ENCODE results near the gene TRIM4. TPM values are rescaled to one million over a fixed set of nuclear protein-coding genes. Genes with fewer than 3 reads are reported as not detected.
"Not testable (repeated sequence)": the region's sequence is repeated elsewhere in the genome, so short reads cannot be mapped to it uniquely, and the experiment has no call there.

TRIM4 gene
- total and polyA plus RNA-seq, 10 donors: 14.3 to 58.5 (median 36.1) TPM

GRCh38 chr7:99893280-99893679, 26.1 kb downstream of the TRIM4 start:
- peaks cover 0 to 10% (median 4%) of the 10 kb centered on the region in 8 donors for H3K9me3 ChIP-seq
- peaks cover 0 to 7% (median 0%) of the 10 kb centered on the region in 6 donors for H3K4me1 ChIP-seq
- intact Hi-C loops (cut with DNase I; ENCODE audit: low total_unique reads): no loop called here
- WGBS, 5 donors: 59 to 76% (median 65%) methylated on average over 5 of the region's 5 CpGs
- H3K27ac ChIP-seq: no peak overlapping the region
- TF ChIP-seq POLR2A (IDR thresholded peaks at IDR 0.05): no peak
- TF ChIP-seq POLR2AphosphoS5 (IDR thresholded peaks at IDR 0.05): no peak
- no peak for TF ChIP-seq CTCF (IDR thresholded peaks at IDR 0.05 in 8 of 11, conservative IDR thresholded peaks at IDR 0.05 in 3 of 11)
- H3K4me3 ChIP-seq: no peak overlapping the region
- no peak for DNase-seq
- peaks cover 0 to 58% (median 29%) of the 10 kb centered on the region in 6 donors for H3K36me3 ChIP-seq
- H3K27me3 ChIP-seq (replicated peaks in 1 of 7): no peaks in the 10 kb centered on the region

GRCh38 chr7:99890348-99890747, 29.0 kb downstream of the TRIM4 start:
- H3K4me1 ChIP-seq; intact Hi-C loops (cut with DNase I; ENCODE audit: low total_unique reads); DNase-seq; H3K27ac ChIP-seq; H3K4me3 ChIP-seq; H3K27me3 ChIP-seq (replicated peaks in 1 of 7): not testable (repeated sequence)
- Histone ChIP-seq H3K36me3 (peaks cover 0 to 46% (median 28%) of the 10 kb centered on the region in 6 donors), H3K9me3 (peaks cover 0 to 10% (median 4%) of the 10 kb centered on the region in 8 donors)
- 93 to 99% (median 97%) methylated on average over 2 of the region's 2 CpGs for WGBS, 5 donors

- 85 to 100% (median 90%) methylated on average over 2 to 23 of the region's 29 CpGs for whole genome bisulfite sequencing, 5 donors
- H3K4me3 ChIP-seq; H3K4me1 ChIP-seq; DNase-seq; H3K27me3 ChIP-seq (replicated peaks in 1 of 7); H3K27ac ChIP-seq; intact Hi-C loops (cut with DNase I; ENCODE audit: low total_unique reads): not testable (repeated sequence)
- Histone ChIP-seq H3K36me3 (peaks cover 0 to 45% (median 28%) of the 10 kb centered on the region in 6 donors), H3K9me3 (peaks cover 0 to 10% (median 4%) of the 10 kb centered on the region in 8 donors)
Measured at GRCh38 chr7:99888366-99888765, 31.0 kb downstream of the TRIM4 start.

GRCh38 chr7:99881370-99881769, 38.0 kb downstream of the TRIM4 start:
- intact Hi-C loops (cut with DNase I; ENCODE audit: low total_unique reads): no loop called here
- no peak overlapping the region for H3K27ac ChIP-seq
- peaks cover 0 to 3% (median 0%) of the 10 kb centered on the region in 6 donors for H3K36me3 ChIP-seq
- H3K4me1 ChIP-seq: no peaks in the 10 kb centered on the region
- 91 to 97% (median 92%) methylated on average over 4 of the region's 4 CpGs for WGBS, 5 donors
- no peak for DNase-seq
- no peaks in the 10 kb centered on the region for H3K9me3 ChIP-seq
- no peak overlapping the region for H3K4me3 ChIP-seq
- no peak for TF ChIP-seq CTCF (IDR thresholded peaks at IDR 0.05 in 8 of 11, conservative IDR thresholded peaks at IDR 0.05 in 3 of 11)
- TF ChIP-seq POLR2A (IDR thresholded peaks at IDR 0.05): no peak
- TF ChIP-seq POLR2AphosphoS5 (IDR thresholded peaks at IDR 0.05): no peak
- H3K27me3 ChIP-seq (replicated peaks in 1 of 7): no peaks in the 10 kb centered on the region

GRCh38 chr7:99876933-99877332, 42.4 kb downstream of the TRIM4 start, which contains the start of gene OR2AE1:
OR2AE1 (minus strand) TSS chr7:99877033; CDS start chr7:99877033, 0 bp downstream.
- intact Hi-C loops (cut with DNase I; ENCODE audit: low total_unique reads): no loop called here
- Histone ChIP-seq H3K9me3 (no peaks in the 10 kb centered on the region), H3K27ac (no peak within 1 kb of the TSS), H3K27me3 (replicated peaks in 1 of 7) (no peaks in the 10 kb centered on the region), H3K4me1 (no peaks in the 10 kb centered on the region), H3K4me3 (no peak within 1 kb of the TSS), H3K36me3 (peaks cover 0 to 7% (median 0%) of the 10 kb centered on the region in 6 donors)
- WGBS, 5 donors: 83 to 91% (median 86%) methylated on average over 3 of the region's 3 CpGs
- TF ChIP-seq POLR2A (IDR thresholded peaks at IDR 0.05) (no peak), POLR2AphosphoS5 (IDR thresholded peaks at IDR 0.05) (no peak)
- DNase-seq: no peak

GRCh38 chr7:99876491-99876890, 42.8 kb downstream of the TRIM4 start:
- Histone ChIP-seq H3K4me3 (no peak overlapping the region), H3K27ac (no peak overlapping the region), H3K27me3 (replicated peaks in 1 of 7) (no peaks in the 10 kb centered on the region), H3K4me1 (no peaks in the 10 kb centered on the region), H3K9me3 (no peaks in the 10 kb centered on the region), H3K36me3 (peaks cover 0 to 7% (median 0%) of the 10 kb centered on the region in 6 donors)
- TF ChIP-seq POLR2A (IDR thresholded peaks at IDR 0.05) (no peak), CTCF (IDR thresholded peaks at IDR 0.05 in 8 of 11, conservative IDR thresholded peaks at IDR 0.05 in 3 of 11) (no peak), POLR2AphosphoS5 (IDR thresholded peaks at IDR 0.05) (no peak)
- DNase-seq: no peak
- 68 to 92% (median 88%) methylated on average over 5 of the region's 5 CpGs for WGBS, 5 donors
- intact Hi-C loops (cut with DNase I; ENCODE audit: low total_unique reads): no loop called here
